Esophagus muscularis mucosa (tissue), 3 donors: ENCODE measurements around the gene TSC22D3.

ENCODE experiments used
- CTCF ChIP-seq, 3 experiments: fragments of 200-600 bp in 2 of 3; fragments of 450-650 bp in 1 of 3; sonication (generic) in 2 of 3; IDR thresholded peaks; one replicate each; pipeline ENCODE4 v1.5.1; 2017 to 2019; ENCODE audit warnings: antibody characterized with exemption in 3 of 3, mild to moderate bottlenecking in 2 of 3, moderate library complexity in 1 of 3
- POLR2A ChIP-seq: fragments of 450-650 bp; IDR thresholded peaks from one replicate; pipeline ENCODE4 v1.6.1; 2017; ENCODE audit warnings: antibody characterized with exemption, moderate library complexity, mild to moderate bottlenecking, low read depth
- POLR2AphosphoS5 ChIP-seq, 2 donors: sonication (generic); formaldehyde crosslinking; IDR thresholded peaks; one replicate each; pipeline ENCODE4 v1.6.1; 2017; ENCODE audit warnings: antibody characterized with exemption in 2 of 2

- no peak for TF ChIP-seq POLR2AphosphoS5 (IDR thresholded peaks at IDR 0.05)
- TF ChIP-seq POLR2A: no peak
- no peak for TF ChIP-seq CTCF (IDR thresholded peaks at IDR 0.05)
These were observed 91.7 kb downstream of the TSC22D3 start for GRCh38 chrX:107683931-107684330.
